Fibroblast of skin of back (primary cell): ENCODE measurements around the gene XRRA1.

ENCODE experiments used
- DNase-seq: peaks from one replicate; pipeline ENCODE4 v3.0.0-alpha.2; 2013

The XRRA1 gene

DNA sequence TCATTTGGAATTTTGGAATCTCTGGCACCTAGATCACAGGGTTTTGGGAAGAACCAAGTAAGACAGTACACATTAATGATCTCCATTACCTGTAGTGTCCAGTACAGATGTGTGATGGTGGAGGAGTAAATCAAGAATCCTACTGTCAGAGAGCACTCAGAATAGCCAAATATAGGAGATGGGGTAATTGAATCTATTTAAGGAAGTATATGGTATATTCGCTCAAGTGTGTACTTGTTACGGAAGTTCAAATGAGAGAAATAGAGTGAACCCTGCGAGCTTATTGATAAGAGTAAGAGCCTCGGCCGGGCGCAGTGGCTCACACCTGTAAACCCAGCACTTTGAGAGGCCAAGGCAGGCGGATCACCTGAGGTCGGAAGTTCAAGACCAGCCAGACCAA is 2.3 kb upstream of the XRRA1 start:
- no peak for DNase-seq

DNA sequence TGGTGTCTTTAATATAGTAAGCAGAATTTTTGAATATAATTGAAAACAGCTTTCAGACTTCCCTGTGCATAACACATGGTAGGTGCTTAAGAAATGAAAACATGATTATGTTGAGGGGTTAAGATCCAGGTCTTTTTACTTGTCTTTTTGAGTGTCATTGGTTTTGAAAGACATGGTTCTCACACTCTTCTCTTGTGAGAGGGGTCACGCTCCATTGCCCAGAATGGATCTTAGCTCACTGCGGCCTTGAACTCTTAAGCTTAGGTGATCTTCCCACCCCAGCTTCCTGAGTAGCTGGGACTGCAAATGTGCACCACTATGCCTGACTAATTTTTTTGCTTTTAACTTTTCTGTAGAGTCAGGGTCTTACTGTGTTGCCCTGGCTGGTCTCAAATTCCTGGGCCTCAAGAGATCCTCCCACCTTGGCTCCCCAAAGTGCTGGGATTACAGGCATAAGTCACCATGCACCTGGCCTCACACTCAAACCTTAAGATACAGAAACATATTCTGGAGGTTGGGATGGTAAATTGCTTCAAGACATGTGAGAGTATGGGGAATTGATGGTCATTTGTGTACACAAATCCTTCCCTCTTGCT is 1.6 kb upstream of the XRRA1 start:
- DNase-seq, result no peak

DNA sequence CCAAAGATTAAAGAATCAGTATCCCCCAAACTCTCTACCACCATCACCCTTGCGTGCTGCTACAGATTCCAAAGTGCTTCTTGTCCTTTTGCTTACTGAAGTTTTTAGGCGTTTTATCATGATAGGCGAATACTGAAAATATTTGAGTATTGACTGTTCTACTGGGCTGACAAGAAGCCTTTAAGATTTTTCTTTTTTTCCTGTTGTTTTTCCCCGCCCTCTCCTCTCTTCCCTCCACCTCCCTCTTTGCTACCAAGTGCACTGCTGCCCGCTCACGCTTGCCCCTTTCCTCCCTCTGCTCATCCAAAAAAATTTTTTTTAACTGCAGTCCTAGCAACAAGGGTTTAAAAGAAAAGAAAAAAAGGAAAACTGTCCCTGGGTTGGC is 854 bp upstream of the XRRA1 start:
- DNase-seq, result peak; percentile 55

DNA sequence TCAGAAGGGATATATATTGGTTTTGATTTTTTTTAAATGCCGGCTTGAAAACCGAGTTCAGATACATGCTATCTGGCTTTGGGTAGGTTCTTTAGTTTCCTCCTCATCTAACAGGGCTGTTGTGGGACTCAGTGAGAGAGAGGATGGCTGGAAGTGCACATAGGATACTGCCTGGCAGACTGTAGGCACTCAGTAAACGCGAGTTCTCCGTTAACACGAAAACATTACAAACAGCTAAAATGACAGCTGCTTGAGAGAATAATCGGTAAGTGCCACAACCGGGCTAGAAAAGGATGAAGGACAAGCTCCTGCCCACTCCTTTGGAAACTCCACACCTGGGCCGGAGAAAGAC is 369 bp downstream of the XRRA1 start:
- DNase-seq, result peak; percentile 38

DNA sequence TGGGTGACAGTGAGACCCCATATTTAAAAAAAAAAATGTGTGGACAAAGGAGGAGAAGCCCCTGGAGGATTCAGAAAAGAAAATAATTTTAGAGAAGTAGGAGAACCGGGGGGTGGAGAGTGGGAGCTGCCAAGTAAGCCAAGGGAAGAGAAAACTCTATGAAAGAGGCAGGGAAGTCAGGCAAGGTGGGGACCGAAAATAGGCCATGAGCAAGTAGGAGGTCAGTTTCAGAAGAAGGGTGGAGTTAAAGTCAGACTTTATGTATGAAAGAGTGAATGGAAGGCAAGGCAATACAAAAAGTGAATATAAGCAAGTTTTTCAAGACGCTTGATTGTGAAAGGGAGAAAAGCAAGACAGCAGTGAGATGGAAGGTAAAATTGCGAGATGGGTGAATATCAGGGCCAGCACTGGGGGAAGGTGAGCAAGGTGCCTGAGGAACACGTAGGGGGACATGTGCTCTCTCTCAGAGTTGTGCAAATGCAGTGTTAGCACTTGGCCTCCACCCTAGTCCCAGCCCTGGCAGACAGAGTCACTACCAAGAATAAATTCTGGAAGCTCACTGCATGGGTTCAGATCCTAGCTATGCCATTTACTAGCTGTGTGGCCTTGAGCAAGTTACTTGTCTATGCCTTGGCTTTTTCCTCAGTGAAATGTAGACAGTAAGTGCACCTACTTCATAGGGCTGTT is 6.7 kb downstream of the XRRA1 start:
- no peak for DNase-seq

DNA sequence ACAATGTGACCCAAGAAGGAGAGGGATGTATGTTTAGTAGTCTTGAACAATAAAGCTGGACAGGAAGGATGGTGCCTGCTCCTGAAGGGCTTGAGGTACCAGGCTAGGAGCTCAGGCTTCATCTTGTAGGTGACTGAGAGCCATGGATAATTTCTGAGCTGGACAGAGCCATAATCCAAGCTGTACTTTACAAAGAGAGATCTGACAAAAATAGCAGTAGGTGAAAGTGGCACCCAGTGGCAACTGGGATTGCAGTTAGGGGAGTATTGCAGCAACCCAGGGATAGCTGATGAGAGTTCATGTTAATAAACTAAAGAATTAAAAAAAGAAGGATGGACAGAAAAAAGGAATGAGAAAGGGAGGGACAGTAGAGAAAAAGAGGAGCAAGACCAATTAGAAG is 7.4 kb downstream of the XRRA1 start:
- DNase-seq, result no peak

DNA sequence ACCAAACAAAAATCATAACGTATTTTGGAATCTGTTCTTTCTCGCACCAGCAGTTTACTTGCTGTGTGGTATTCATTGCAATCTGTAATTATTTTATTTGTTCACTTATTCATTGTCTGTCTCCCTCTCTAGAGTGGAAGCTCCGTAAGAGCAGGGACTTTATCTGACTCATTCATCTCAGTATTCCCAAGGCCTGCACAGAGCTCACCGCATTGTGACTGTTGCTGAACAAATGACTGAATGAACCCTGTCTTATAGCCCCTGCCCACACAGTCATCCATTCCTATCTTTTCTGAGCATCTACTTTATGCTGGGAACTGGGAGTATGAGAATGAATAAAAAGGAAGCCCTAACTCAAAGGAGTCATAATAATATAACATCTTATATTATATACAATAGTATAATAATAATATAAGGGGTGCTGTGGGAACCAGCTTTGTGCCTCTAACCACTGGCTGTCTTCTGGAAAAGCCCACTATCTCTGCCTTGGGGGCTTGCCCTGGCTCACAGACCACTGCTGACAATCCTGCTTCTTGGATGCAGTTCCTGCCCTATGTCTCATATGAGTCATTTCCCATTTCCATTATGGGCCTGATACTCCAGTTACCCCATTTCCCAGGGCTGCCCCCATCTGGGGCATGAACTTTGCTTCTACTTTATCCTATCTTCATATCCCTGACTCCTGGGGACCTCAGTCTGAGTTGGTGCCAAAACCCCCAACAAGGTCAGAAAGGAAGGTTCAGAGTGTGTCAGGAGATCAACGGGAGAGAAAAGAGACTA is 11.0 kb downstream of the XRRA1 start:
- DNase-seq, result peak; percentile 29

DNA sequence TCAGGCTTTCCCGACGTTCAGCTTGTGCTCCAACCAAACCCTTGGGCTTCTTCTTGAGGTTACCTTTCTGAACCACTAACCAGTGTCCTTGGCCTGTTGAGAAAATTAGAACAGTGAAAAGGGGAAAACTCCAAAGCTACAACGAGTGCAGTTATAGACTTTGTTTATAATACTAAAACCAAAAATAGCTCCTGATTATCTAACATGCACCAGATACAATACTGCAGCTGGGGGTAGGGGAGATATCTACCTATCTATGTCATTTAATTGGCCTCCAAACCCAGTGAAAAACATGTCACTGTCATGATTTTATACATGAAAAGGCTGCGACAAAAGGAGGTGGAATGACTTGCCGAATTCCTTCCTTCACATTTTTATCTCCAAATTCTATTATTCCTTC is 11.9 kb downstream of the XRRA1 start:
- no peak for DNase-seq

DNA sequence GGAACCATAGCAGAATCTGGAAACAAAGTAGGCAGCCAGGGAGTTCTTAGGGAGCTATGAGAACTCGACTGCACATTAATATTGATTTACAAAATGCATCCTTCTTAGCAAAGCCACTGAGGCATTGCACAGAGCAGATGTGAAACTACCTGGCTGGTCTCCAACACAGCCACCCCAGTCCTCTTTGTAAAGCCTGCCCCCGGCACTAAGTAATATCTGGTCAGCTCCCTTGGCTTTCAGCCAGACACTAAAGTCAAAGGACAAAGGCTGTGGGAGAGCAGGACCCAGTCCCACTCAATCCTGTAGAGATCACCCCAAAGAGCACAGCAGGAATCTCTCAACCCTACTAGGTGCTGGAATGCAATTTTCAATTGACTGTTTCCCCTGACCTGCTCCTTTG is 12.8 kb downstream of the XRRA1 start:
- no peak for DNase-seq

DNA sequence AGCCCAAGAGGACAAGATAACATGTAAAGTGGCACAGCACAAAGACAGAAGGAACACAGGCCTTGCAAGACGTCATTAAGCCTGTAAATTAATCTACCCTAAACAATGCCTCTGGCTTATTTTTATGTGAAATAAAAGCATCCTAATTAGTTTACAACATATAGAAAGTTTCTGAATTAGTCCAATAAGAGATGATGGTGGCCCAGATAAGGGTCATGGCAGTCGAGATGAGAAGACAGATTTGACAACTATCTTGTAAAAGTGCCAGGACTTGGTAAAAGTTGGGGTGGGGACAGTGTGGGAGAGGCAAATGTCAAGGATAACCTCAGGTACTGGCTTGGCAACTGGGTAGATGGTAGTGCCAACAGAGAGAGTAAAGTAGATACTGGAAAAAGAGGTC is 13.6 kb downstream of the XRRA1 start:
- no peak for DNase-seq

DNA sequence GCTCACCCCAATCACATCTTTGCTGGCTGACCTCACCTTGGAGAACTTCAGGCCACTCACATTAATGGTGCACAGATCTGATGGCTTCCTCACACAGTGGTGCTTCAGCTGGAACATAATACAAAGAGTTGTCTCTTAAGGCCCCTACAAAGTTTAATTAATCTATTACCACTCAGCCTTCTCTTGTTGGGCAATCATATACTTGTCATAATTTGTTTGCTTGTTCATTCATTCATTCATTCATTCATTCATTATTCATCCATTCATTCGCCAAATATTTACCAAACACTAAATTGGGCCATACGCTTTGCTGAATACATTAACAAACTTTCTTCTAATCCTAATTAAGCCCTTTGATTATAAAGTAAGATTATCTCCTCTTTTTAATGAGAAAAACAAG is 15.1 kb downstream of the XRRA1 start:
- DNase-seq, result no peak

DNA sequence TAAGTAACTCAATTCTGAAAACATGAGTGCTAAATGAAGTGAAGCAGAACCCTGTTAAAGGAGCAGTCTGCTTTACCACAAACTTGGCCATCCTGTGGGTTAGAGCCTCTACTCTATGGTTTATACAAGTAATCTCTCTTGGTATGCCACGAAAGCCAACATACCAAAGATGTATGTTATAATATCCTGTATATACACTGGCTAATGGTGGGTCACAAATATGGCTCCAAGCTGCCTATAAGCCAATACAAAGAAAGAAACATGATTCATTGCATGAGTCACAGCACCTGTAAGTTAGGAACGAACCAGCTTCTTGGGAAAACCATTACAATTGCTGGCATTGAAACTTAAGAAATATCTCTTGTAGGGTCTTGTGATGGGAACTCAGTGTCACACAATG is 16.1 kb downstream of the XRRA1 start:
- DNase-seq, result peak; percentile 86

DNA sequence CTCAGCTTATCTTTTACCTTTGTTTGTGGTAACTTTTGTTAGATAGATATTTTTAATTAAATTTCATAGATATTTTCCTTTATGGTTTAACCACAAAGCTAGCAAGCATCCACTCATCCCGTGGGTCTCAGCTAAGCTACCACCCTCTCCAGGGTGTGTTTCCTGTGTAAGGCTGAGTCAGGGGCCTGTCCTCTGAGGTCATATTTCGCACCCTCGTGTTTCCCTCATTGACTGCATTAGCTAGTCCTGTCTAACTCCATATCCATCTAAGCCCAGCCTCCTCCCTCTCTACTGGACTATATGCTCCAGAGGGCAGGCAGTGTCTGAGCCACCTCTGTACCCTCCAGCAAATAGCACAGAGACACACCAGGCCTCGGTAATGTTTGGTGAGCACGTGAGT is 16.7 kb downstream of the XRRA1 start:
- peak; percentile 72 for DNase-seq

DNA sequence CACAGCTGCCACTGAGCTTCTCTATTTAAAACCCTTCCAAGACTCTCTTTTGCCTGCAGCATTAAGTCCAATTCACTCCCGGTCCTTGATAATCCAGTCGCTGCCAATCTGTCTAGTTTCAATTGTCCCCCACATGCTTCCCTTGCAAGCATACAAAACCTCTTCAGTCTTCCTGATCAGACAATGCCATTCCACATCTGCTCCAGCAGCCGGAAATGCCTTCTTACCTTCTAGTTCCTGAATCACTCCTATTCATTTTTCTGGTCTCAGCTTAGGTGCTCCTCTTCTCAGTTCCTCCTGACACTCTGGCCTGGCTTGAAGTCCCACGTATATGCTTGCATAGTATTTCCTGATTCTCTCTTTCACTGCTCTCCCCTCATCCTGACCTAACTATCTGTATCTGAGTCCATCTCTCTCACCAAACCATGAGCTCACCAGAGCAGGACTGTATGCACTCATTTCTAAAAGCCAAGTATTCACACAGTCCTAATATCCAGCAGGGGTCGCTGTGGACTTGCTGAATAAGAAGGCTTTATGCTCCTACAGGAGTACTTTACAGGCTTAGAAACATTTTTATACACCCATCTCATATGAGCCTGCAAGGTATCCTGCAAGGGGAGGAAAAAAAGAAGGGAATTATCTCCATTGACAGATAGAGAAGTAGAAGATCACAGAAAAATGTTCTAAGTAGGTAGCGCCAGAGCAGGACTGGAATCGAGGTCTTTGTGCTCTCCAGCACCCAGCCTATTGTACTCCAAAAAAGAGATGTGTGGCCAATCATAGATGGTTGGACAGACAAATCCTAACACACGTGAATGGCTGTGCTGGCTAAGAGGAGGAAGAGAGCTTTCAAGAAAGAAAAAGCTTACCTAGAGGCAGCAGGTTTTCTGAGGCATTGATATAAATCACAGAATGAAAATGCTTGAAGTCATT is 19.2 kb downstream of the XRRA1 start:
- peak; percentile 86 for DNase-seq

DNA sequence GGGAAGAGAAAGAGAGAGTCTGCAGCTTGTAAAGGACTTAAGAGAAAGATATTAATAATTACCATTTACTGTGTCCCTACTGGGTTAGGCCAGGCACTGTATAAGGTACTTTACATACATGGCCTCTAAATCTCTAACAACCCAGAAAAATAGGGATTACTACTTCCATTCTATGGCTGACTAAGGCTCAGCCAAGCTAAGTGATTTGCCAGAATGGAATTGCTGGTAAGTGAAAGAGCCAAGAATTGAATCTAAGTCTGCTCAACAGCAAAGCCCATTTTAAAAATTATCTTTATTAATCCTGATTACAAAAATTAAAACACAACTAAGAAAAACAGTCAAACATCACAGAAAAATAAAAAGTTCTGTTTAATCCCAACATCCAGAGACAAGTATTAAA is 21.4 kb downstream of the XRRA1 start:
- no peak for DNase-seq

DNA sequence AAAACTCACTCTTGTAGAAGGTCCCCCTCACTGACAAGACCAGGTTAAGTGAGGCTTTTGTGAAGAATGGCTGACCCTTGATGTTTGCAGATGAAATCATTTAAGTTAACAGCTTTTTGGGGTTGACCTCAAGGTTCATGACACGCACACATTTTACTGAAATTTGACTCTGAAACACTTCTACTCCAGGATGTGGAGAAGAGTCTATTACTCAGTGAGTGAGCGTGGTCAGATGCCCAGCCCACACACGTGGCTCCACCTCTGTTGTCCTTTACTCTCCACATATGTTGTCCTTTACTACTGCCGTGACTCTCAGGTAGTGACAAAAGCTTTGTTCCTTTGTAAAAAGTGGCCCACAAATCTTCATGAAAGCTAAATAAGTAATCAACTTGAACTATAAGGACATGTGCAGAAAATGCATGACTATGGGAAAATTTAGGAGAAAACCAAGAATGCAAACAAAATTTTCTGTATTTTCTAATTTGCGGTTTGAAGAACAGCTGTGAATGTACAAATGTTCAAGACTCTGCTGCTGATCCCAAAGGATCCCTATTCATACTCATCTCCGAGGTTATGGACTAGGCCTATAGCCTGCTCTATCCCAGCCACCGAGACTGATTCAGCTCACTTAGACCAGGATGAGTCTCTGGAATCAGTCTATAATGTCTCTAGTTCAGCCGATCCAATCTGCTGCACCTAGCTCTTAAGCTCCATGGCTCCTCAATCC is 22.4 kb downstream of the XRRA1 start:
- DNase-seq, result no peak

DNA sequence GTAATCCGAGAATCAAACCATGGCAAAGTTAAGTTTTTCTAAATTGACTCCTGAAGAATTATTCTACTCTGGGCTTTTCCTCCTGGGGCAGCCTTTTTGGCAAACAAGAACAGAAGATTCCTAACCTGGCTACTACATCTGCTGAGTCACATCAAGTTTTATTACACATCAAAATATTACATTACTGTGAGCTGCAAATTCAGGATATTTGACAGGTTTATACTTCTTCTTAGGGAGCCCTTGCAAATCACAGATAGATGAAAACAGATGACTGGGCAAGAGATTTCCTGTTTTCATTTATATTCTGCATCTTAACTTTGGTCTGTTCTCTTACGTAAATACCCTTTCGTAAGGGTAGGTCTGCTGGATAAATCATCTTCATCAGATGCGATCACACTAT is 23.6 kb downstream of the XRRA1 start:
- no peak for DNase-seq

DNA sequence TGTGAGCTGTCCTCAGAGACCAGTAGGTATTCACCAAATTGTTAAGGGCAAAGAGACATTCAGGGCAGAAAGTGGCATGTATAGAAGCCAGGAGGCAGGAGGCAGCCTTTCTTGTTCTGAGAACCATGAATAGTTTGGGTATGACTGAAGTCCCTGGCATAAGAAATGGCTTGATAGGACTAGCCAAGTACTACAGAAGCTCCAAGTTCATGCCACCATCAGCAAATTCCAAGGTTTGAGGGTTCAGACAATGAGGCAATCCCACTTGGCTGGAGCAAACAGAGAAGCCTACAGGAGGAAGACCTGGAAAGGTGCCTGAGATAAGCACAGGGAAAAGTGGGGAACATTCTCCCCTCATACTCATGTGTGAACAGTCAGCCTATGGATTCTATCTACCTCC is 25.8 kb downstream of the XRRA1 start:
- no peak for DNase-seq

DNA sequence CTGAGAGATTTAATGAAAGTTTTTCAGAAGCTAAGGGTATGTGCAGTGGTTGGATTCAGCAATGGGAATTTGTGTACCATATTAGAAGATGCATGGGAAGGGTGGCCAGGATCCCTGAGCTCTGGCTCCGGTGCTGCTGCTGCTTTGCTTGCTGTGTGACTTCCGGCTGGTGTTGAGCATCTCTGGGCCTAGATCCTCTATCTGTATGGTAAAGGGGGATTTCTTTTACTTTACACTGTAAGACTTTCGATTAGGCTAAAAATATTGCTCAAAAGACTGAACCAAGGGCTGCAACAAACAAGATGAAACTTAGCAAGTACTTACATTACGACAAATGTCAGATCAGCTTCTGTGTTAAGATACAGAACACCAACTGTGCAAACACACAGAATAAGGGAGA is 39.1 kb downstream of the XRRA1 start:
- no peak for DNase-seq

DNA sequence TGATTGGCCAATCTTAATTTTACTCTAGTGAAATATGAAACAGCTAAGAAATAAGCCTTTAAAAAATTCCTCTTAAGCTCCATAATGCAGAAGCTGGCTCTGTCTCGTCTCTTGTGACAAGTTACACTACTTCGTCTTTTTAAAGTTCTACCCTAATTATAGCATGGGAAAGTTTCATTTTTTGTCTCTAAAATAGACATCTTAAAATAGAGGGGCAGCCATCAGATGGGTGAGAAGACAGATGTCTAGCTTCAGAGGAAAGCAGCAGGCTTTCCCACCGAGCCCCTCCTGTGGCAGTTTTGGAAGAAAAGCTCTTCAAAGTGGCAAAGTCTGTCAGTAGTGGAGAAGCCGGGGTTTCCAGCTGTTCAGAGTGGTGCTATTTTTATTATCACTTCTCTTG is 39.5 kb downstream of the XRRA1 start:
- DNase-seq, result no peak

DNA sequence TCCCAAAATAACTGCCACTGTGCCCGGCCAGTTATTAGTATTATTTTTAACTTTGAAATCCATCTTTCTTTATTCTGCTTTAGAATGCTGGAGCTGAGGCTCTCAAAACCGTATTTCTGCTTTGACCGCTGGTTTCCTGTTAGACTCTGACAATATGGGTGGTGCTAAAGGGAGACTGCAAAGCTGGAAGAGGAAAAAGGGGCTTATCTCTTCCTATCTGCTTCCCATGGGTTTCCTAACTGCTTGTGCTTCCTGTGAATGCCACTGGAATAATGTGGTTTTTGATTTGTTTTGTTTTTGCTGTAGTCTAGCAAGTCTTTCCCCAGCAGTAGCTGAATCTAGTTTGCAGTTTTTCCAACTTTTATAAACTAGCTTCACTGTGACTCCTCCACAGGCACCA is 43.6 kb downstream of the XRRA1 start:
- DNase-seq, result no peak

DNA sequence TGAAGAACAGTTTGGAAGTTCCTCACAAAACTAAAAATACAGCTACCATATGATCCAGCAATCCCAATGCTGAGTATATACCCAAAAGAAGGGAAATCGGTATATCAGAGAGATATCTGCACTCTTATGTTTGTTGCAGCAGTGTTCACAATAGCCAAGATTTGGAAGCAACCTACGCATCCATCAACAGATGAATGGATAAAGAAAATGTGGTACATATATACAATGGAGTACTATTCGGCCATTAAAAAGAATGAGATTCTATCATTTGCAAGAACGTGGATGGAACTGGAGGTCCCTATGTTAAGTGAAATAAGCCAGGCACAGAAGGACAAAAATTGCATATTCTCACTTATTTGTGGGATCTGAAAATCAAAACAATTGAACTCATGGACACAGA is 46.5 kb downstream of the XRRA1 start:
- DNase-seq, result no peak
